ENCODE measurements around the gene CADM2. TPM values are rescaled to one million over a fixed set of nuclear protein-coding genes. Genes with fewer than 3 reads are reported as not detected.

The CADM2 gene
- total RNA-seq, 1 donor from 2014 or later = 6.8 TPM

DNA sequence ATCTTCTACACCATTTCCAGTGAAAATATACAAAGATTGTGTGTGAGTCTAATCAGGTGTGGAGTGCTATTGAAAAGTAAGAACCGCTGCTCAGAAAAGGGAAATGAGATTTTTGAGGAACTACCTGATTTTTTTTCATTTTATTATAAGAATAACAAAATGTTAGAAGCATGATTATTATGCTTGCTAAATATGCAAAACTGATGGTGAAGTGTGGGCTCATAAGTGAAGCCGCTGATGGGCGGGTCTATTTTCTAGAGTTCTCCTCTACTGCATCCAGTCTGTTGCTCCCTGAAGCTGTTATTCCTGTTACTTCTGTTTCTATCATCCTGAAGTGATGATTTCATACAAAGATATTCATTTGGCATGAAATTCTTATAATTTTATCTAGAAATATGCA, 612.0 kb downstream of the CADM2 start:
- no peaks in the 10 kb centered on the region for H3K4me1 Mint-ChIP-seq
- no peak for DNase-seq (ENCODE audit: low spot score)
- H3K4me1 ChIP-seq = no peaks in the 10 kb centered on the region
- no peaks in the 10 kb centered on the region for H3F3A ChIP-seq (ENCODE audit: low read depth)
- no peak overlapping the region for H3K4me3 Mint-ChIP-seq
- H3K4me3 ChIP-seq = no peak overlapping the region
- no peaks in the 10 kb centered on the region for H3K9me3 Mint-ChIP-seq
- H3K36me3 Mint-ChIP-seq = no peaks in the 10 kb centered on the region
- H3K27ac Mint-ChIP-seq = no peak overlapping the region
- H3K36me3 ChIP-seq = no peaks in the 10 kb centered on the region
- H3K9ac ChIP-seq = no peak overlapping the region
- no peaks in the 10 kb centered on the region for H3K79me2 ChIP-seq (ENCODE audit: low read depth)
- H3K27me3 ChIP-seq = no peaks in the 10 kb centered on the region
- H4K20me1 ChIP-seq (ENCODE audit: low read depth) = no peaks in the 10 kb centered on the region
- no peak overlapping the region for H2AFZ ChIP-seq (replicated peaks)
- no peak overlapping the region for H3K27ac ChIP-seq
- TF ChIP-seq EZH2phosphoT487 (IDR thresholded peaks at IDR 0.05) (no peak), EZH2 (IDR thresholded peaks at IDR 0.05) (no peak)
- TF ChIP-seq, protein P1, sequence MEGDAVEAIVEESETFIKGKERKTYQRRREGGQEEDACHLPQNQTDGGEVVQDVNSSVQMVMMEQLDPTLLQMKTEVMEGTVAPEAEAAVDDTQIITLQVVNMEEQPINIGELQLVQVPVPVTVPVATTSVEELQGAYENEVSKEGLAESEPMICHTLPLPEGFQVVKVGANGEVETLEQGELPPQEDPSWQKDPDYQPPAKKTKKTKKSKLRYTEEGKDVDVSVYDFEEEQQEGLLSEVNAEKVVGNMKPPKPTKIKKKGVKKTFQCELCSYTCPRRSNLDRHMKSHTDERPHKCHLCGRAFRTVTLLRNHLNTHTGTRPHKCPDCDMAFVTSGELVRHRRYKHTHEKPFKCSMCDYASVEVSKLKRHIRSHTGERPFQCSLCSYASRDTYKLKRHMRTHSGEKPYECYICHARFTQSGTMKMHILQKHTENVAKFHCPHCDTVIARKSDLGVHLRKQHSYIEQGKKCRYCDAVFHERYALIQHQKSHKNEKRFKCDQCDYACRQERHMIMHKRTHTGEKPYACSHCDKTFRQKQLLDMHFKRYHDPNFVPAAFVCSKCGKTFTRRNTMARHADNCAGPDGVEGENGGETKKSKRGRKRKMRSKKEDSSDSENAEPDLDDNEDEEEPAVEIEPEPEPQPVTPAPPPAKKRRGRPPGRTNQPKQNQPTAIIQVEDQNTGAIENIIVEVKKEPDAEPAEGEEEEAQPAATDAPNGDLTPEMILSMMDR (IDR thresholded peaks at IDR 0.05) = no peak
- no peak overlapping the region for H3K4me2 ChIP-seq
- no peaks in the 10 kb centered on the region for H3K9me3 ChIP-seq (ENCODE audit: low read depth)
- peaks cover 4% of the 10 kb centered on the region for H3K27me3 Mint-ChIP-seq (ENCODE audit: insufficient read depth, low read depth)

- H3K9me3 Mint-ChIP-seq = peaks cover 7% of the 10 kb centered on the region
- TF ChIP-seq EZH2phosphoT487 (IDR thresholded peaks at IDR 0.05) = no peak
- TF ChIP-seq EZH2 (IDR thresholded peaks at IDR 0.05) = no peak
- TF ChIP-seq, protein P1 (IDR thresholded peaks at IDR 0.05) = no peak
- H3K4me1 ChIP-seq = no peaks in the 10 kb centered on the region
Observed at GRCh38 chr3:85571835-85572234, 613.0 kb downstream of the CADM2 start.

DNA sequence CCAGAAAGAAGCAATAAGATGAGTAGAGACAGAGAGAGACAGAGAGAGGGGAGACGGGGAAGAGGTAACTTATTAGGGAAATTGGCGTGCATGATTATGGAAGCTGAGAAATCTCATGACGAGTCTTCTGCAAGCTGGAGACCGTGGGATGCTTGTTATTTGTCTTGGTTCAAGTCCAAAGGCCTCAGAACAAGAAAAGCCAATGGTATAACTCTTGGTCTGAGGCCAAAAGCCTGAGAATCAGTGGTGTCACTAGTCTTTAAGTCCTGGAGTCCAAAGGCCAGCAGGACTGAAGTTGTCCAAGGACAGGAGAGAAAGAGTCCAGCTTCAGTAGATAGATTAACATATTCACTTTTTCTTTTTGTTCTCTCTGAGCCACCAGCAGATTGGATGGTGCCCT, 613.6 kb downstream of the CADM2 start:
- DNase-seq (ENCODE audit: low spot score) = no peak
- no peaks in the 10 kb centered on the region for H3K9me3 ChIP-seq (ENCODE audit: low read depth)
- H3K27ac ChIP-seq = no peak overlapping the region
- H3K27ac Mint-ChIP-seq = no peak overlapping the region
- H4K20me1 ChIP-seq (ENCODE audit: low read depth) = no peaks in the 10 kb centered on the region
- H3K4me1 ChIP-seq = no peaks in the 10 kb centered on the region
- peaks cover 12% of the 10 kb centered on the region for H3K9me3 Mint-ChIP-seq
- no peak for TF ChIP-seq EZH2phosphoT487 (IDR thresholded peaks at IDR 0.05)
- no peak for TF ChIP-seq EZH2 (IDR thresholded peaks at IDR 0.05)
- TF ChIP-seq, protein P1 (IDR thresholded peaks at IDR 0.05) = no peak
- H3K4me2 ChIP-seq = no peak overlapping the region
- no peak overlapping the region for H3K4me3 Mint-ChIP-seq
- no peak overlapping the region for H3K9ac ChIP-seq
- H3K36me3 Mint-ChIP-seq = no peaks in the 10 kb centered on the region
- H3K4me1 Mint-ChIP-seq = no peaks in the 10 kb centered on the region
- no peaks in the 10 kb centered on the region for H3F3A ChIP-seq (ENCODE audit: low read depth)
- H3K79me2 ChIP-seq (ENCODE audit: low read depth) = no peaks in the 10 kb centered on the region
- H3K36me3 ChIP-seq = no peaks in the 10 kb centered on the region
- peaks cover 4% of the 10 kb centered on the region for H3K27me3 Mint-ChIP-seq (ENCODE audit: insufficient read depth, low read depth)
- H2AFZ ChIP-seq (replicated peaks) = no peak overlapping the region
- no peak overlapping the region for H3K4me3 ChIP-seq
- no peaks in the 10 kb centered on the region for H3K27me3 ChIP-seq

More at GRCh38 chr3:85571835-85572234, 613.0 kb downstream of the CADM2 start:
- Histone ChIP-seq H3K79me2 (ENCODE audit: low read depth) (no peaks in the 10 kb centered on the region), H4K20me1 (ENCODE audit: low read depth) (no peaks in the 10 kb centered on the region), H3K27me3 (no peaks in the 10 kb centered on the region), H3K9me3 (ENCODE audit: low read depth) (no peaks in the 10 kb centered on the region), H3F3A (ENCODE audit: low read depth) (no peaks in the 10 kb centered on the region), H3K4me2 (no peak overlapping the region), H3K36me3 (no peaks in the 10 kb centered on the region), H3K4me3 (no peak overlapping the region), H2AFZ (replicated peaks) (no peak overlapping the region), H3K27ac (no peak overlapping the region), H3K9ac (no peak overlapping the region)
- no peak for DNase-seq (ENCODE audit: low spot score)
- Mint-ChIP-seq H3K4me3 (no peak overlapping the region), H3K36me3 (no peaks in the 10 kb centered on the region), H3K27ac (no peak overlapping the region), H3K4me1 (no peaks in the 10 kb centered on the region), H3K27me3 (ENCODE audit: insufficient read depth, low read depth) (peaks cover 4% of the 10 kb centered on the region)

Data from neural progenitor cell (in vitro differentiated cells).